Psoas muscle (tissue), 8 donors: Measurements from ENCODE around the gene MSH4. TPM values are rescaled to one million over a fixed set of nuclear protein-coding genes. Genes with fewer than 3 reads are reported as not detected.
"Not testable (repeated sequence)": the region's sequence is repeated elsewhere in the genome, so short reads cannot be mapped to it uniquely, and the experiment has no call there.

ENCODE experiments used
- ATAC-seq, 4 donors: fragments of 200-7000 bp; cut with Tn5 transposase; one replicate each; pipeline ENCODE4 v1.9.1; 2020; ENCODE audit warnings: moderate library complexity in 3 of 4, mild to moderate bottlenecking in 2 of 4
- DNase-seq, 2 donors: peaks; one replicate each; pipeline ENCODE4 v3.0.0-alpha.2; 2020
- H3K27ac ChIP-seq: fragments of 200-600 bp; one replicate; pipeline ENCODE4 v1.8.0; 2022
- H3K27me3 ChIP-seq, 3 donors: fragments of 200-600 bp in 1 of 3; one replicate each; pipeline versions ENCODE4 v1.6.1 to v1.8.0; 2013 to 2022; ENCODE audit warnings: low read length in 2 of 3, mild to moderate bottlenecking in 2 of 3, moderate library complexity in 1 of 3; ENCODE audit not compliant: insufficient read depth in 3 of 3
- H3K36me3 ChIP-seq, 2 donors: fragments of 200-600 bp in 1 of 2; one replicate each; pipeline versions ENCODE4 v1.6.1 to v1.8.0; 2013 to 2022; ENCODE audit warnings: low read depth in 1 of 2, mild to moderate bottlenecking in 1 of 2, moderate library complexity in 1 of 2; ENCODE audit not compliant: insufficient read depth in 1 of 2
- H3K4me1 ChIP-seq: fragments of 200-600 bp; one replicate; pipeline ENCODE4 v1.8.0; 2022
- H3K4me3 ChIP-seq: fragments of 200-600 bp; one replicate; pipeline ENCODE4 v1.8.0; 2022; ENCODE audit warnings: mild to moderate bottlenecking
- H3K9me3 ChIP-seq: fragments of 200-600 bp; one replicate; pipeline ENCODE4 v1.8.0; 2022
- WGBS, 3 donors: extraction: QIAGEN DNeasy Blood & Tissue Kit; methylation state at CpG; one replicate each; pipeline versions ENCODE4 v1.1.6 to v1.1.7; 2013; 5-methylcytosine and 5-hydroxymethylcytosine counted together
- intact Hi-C, 2 donors: fragments of 100-400 bp; cut with DNase I; formaldehyde crosslinking; loops; one replicate each; pipeline versions ENCODE4 v1.11.0 to v1.14.2; 2022
- polyA plus RNA-seq, 3 donors: library from polyadenylated mRNA; stranded (reverse); fragments of 200-250 nt; gene quantifications; one replicate each; pipeline ENCODE4 v1.2.3, GENCODE V29; 2013
- total RNA-seq, 4 donors: library from RNA; stranded (reverse); fragmentation: NEBNext Ultra II Directional in 2 of 4; extraction: Animal tissue kit (Norgen Biotek cat#: 25700) in 2 of 4; gene quantifications; one replicate each; pipeline versions ENCODE4 v1.2.1 to v1.2.4, GENCODE V29; 2021 to 2023
- TF ChIP-seq, protein P1 (sequence below): fragments of 200-600 bp; IDR thresholded peaks from one replicate; pipeline ENCODE4 v1.8.0; 2022; ENCODE audit warnings: antibody characterized with exemption
- donor health status: healthy with polysubstance abuse.
- donor health status: DM: no; HTN: no; CAD: no; lungs with moderate emphysema.
- donor health status: Bipolar disorder and iron deficiency.
- donor health status: healthy.
- donor health status: DM: yes; HTN: yes; CAD: no.
- donor health status: DM: no; HTN: no; CAD: no.
- donor health status: DM: no; HTN: no; CAD: no.
- donor health status: DM: yes; HTN: yes; CAD: no.

Gene MSH4
- total and polyA plus RNA-seq, 7 donors, result 0.11 to 1.0 (median 0.74) TPM

DNA sequence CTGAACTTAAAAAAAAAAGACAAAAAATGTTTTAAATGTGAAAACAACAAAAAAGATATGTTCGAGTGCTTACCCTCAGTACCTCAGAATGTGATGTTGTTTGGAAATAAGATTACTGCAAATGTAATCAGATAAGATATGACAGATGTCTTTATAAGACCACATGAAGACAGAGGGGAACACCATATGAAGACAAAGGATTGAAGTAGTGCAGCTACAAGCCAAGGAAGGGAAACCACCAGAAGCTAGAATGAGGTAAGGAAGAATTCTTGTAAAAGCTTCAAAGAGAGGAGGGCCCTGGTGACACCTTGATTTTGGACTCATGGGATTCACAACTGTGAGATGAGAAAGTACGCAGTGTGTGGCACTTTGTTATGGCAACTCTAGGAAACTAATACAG lies 120.2 kb downstream of the MSH4 start:
- TF ChIP-seq, protein P1, sequence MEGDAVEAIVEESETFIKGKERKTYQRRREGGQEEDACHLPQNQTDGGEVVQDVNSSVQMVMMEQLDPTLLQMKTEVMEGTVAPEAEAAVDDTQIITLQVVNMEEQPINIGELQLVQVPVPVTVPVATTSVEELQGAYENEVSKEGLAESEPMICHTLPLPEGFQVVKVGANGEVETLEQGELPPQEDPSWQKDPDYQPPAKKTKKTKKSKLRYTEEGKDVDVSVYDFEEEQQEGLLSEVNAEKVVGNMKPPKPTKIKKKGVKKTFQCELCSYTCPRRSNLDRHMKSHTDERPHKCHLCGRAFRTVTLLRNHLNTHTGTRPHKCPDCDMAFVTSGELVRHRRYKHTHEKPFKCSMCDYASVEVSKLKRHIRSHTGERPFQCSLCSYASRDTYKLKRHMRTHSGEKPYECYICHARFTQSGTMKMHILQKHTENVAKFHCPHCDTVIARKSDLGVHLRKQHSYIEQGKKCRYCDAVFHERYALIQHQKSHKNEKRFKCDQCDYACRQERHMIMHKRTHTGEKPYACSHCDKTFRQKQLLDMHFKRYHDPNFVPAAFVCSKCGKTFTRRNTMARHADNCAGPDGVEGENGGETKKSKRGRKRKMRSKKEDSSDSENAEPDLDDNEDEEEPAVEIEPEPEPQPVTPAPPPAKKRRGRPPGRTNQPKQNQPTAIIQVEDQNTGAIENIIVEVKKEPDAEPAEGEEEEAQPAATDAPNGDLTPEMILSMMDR, result no peak
- Histone ChIP-seq H3K27me3 (no peaks in the 10 kb centered on the region), H3K4me1 (no peaks in the 10 kb centered on the region), H3K9me3 (no peaks in the 10 kb centered on the region), H3K36me3 (no peaks in the 10 kb centered on the region), H3K4me3 (no peak overlapping the region), H3K27ac (no peak overlapping the region)
- ATAC-seq (no peak), DNase-seq (no peak)
- intact Hi-C loops, result no loop called here
- WGBS, 3 donors, result 72 to 85% (median 82%) methylated on average over 2 of the region's 2 CpGs

DNA sequence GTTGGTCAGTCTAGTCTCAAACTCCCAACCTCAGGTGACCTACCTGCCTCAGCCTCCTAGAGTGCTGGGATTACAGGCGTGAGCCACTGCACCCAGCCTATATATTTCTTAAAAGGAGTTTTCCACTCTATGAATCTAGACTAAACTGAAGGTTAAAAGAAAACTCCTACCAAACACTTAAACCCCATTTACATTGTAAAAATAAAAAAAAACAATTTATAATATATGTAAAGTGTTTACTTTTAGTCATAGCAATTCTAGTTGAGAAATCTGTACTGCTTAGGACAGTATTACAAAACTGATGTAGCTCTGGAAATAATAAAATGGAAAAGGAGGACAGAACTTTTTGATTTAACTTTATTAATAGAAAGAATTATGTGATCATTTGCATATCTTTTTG lies 126.0 kb downstream of the MSH4 start:
- intact Hi-C loops, result no loop called here
- H3K4me1 ChIP-seq, result no peaks in the 10 kb centered on the region
- no peaks in the 10 kb centered on the region for H3K36me3 ChIP-seq
- no peak for ATAC-seq
- H3K27ac ChIP-seq, result no peak overlapping the region
- H3K27me3 ChIP-seq, result no peaks in the 10 kb centered on the region
- DNase-seq, result no peak
- WGBS, 3 donors, result 84 to 87% (median 86%) methylated on average over 1 of the region's 1 CpG
- no peak overlapping the region for H3K4me3 ChIP-seq
- H3K9me3 ChIP-seq, result no peaks in the 10 kb centered on the region
- TF ChIP-seq, protein P1, result no peak

DNA sequence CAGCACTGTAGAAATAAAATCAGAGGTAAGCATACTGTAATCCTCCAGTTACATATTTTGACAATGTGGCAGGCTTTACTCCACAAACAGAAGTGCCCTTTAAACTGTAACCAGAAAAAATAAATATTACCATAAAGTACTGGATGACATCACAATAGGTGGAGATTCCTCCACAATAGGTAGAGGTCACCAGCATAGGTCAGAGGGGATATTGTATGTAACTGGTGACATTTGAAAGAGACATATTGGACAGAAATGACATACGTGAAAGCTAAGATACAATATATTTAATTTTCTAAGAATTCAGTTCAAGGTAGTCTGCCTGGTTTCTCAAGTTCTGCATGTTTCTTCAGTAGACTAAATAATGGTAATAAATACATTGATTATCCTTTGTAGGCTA lies 135.6 kb downstream of the MSH4 start, which contains the start of gene ASB17:
Gene ASB17 (minus strand): TSS at position 101 of the 400 bp plus-strand sequence. CDS start 113 bp downstream, outside the sequence.
- no peak for ATAC-seq
- 89 to 97% (median 94%) methylated on average over 1 of the region's 1 CpG for WGBS, 3 donors
- Histone ChIP-seq H3K36me3 (no peaks in the 10 kb centered on the region), H3K27me3 (no peaks in the 10 kb centered on the region), H3K27ac (no peak within 1 kb of the TSS), H3K4me3 (no peak within 1 kb of the TSS), H3K4me1 (no peaks in the 10 kb centered on the region), H3K9me3 (no peaks in the 10 kb centered on the region)
- no peak for DNase-seq
- intact Hi-C loops, result no loop called here
- TF ChIP-seq, protein P1, result no peak

DNA sequence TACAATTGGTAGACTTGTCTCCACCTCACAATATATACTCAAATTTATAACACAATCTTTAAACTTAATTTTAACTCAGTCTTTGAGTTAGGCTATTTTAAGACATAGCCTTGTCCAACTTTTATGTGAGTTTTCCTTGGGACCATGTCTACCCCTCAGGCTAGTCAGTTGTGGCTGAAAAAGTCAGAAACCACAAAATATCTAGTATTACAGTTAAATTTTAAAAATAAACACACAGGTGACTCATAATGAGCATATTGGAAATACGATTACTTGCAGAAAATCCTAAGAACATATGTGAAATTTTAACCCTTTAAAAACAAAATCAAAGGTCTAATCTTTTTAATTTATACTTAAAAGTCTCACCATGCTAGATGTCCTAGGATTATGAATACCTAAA lies 140.4 kb downstream of the MSH4 start:
- no peak overlapping the region for H3K4me3 ChIP-seq
- no peak overlapping the region for H3K27ac ChIP-seq
- WGBS, 3 donors, result 11 to 19% (median 16%) methylated on average over 1 of the region's 1 CpG
- TF ChIP-seq, protein P1, result no peak
- ATAC-seq (no peak), DNase-seq (no peak)
- no peaks in the 10 kb centered on the region for H3K9me3 ChIP-seq
- no peaks in the 10 kb centered on the region for H3K27me3 ChIP-seq
- intact Hi-C loops, result no loop called here
- H3K36me3 ChIP-seq, result no peaks in the 10 kb centered on the region
- no peaks in the 10 kb centered on the region for H3K4me1 ChIP-seq

DNA sequence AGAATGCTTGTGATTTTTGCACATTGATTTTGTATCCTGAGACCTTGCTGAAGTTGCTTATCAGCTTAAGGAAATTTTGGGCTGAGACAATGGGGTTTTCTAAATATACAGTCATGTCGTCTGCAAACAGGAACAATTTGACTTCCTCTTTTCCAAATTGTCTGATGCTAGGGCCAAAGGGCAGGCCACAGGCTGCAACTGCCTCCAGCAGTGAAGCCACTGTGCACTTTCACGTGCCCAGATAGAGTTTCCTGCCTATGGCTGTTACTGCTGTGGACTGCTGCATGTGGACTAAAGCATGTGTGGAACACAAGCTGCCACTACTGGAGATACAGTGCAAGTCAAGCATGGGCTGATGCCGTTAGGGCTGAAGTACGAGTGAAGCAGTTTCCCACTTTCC lies 146.4 kb downstream of the MSH4 start:
- H3K4me1 ChIP-seq, H3K9me3 ChIP-seq, intact Hi-C loops, H3K27me3 ChIP-seq, H3K36me3 ChIP-seq, ATAC-seq, H3K27ac ChIP-seq, H3K4me3 ChIP-seq, DNase-seq: not testable (repeated sequence)
- 62 to 64% (median 64%) methylated on average over 4 of the region's 4 CpGs for WGBS, 3 donors
